GM19025 (cell line): ENCODE results near the gene CYTH1.

Source experiments
- ATAC-seq: cut with Tn5 transposase; IDR thresholded peaks from one replicate; pipeline ENCODE4 v1.9.1; 2021; ENCODE audit warnings: mild to moderate bottlenecking, low read depth, moderate library complexity; ENCODE audit not compliant: unreplicated experiment

The CYTH1 gene

GRCh38 chr17:78781893-78782304 is at the start of gene CYTH1:
TSS of gene CYTH1 (minus strand) at chr17:78782273. CDS start at chr17:78782223, 50 bp downstream.
- peak; percentile 8 for ATAC-seq

- no peak for ATAC-seq
Measured at GRCh38 chr17:78829477-78829876, 47.4 kb upstream of the CYTH1 start.

- no peak for ATAC-seq
Measured at GRCh38 chr17:78828470-78829185, 46.6 kb upstream of the CYTH1 start.

GRCh38 chr17:78826836-78827509 is 44.9 kb upstream of the CYTH1 start:
- no peak for ATAC-seq

GRCh38 chr17:78826421-78826820 is 44.3 kb upstream of the CYTH1 start:
- ATAC-seq: no peak

- no peak for ATAC-seq
Measured at GRCh38 chr17:78825696-78826095, 43.6 kb upstream of the CYTH1 start.

GRCh38 chr17:78824240-78824639 is 42.2 kb upstream of the CYTH1 start:
- no peak for ATAC-seq

- no peak for ATAC-seq
Measured at GRCh38 chr17:78823282-78824046, 41.4 kb upstream of the CYTH1 start.

GRCh38 chr17:78822552-78822951 is 40.5 kb upstream of the CYTH1 start:
- no peak for ATAC-seq

GRCh38 chr17:78821961-78822360 is 39.9 kb upstream of the CYTH1 start:
- ATAC-seq: no peak

- no peak for ATAC-seq
Measured at GRCh38 chr17:78820841-78821240, 38.8 kb upstream of the CYTH1 start.

- no peak for ATAC-seq
Measured at GRCh38 chr17:78819806-78820792, 38.0 kb upstream of the CYTH1 start.

GRCh38 chr17:78819402-78819801 is 37.3 kb upstream of the CYTH1 start:
- ATAC-seq: no peak

GRCh38 chr17:78818932-78819331 is 36.9 kb upstream of the CYTH1 start:
- ATAC-seq: no peak

- no peak for ATAC-seq
Measured at GRCh38 chr17:78818152-78818846, 36.2 kb upstream of the CYTH1 start.

GRCh38 chr17:78817123-78817522 is 35.0 kb upstream of the CYTH1 start:
- ATAC-seq: no peak

GRCh38 chr17:78815696-78816095 is 33.6 kb upstream of the CYTH1 start:
- ATAC-seq: no peak

- ATAC-seq: no peak
Measured at GRCh38 chr17:78812855-78813254, 30.8 kb upstream of the CYTH1 start.

- no peak for ATAC-seq
Measured at GRCh38 chr17:78808163-78808562, 26.1 kb upstream of the CYTH1 start.

GRCh38 chr17:78806451-78806850 is 24.4 kb upstream of the CYTH1 start:
- no peak for ATAC-seq
